ENCODE measurements around the gene CCDC197.

DNA sequence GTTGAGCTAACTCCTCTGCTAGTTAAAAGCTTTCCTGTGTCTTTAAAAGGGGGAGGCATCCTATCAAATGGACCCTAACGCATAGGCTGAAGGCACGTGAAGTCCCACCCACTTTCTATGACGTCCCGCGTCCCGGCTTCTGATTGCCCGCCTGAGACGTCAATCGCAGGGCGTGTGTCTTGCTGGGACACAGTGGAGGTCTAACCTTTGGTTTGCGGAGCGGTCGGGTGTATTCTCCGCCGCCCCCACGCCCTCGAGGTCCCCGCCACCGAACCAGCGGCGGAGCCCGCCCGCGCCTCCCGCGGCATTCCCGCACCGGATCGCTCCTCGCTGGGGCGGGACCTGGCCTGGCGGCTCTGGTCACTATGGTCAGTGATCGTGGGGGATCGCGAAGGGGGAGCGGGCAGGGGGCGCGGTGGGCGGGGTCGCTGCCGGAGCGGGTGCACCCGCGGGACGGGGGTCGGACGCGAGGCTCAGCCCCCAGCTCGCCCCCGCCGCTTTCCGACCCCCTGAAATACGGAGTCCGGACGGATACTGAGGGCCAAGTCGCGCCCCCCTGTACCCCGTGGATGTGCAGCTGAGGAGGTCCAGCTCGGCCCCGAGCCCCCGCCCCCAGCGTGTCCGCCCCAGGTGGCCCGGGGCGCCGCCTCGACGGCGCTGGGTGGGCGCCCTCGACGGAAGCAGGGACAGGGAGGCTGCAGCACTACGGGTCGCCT is 29.2 kb downstream of the CCDC197 start, which contains the start of gene OTUB2:
- TF ChIP-seq, protein P1, sequence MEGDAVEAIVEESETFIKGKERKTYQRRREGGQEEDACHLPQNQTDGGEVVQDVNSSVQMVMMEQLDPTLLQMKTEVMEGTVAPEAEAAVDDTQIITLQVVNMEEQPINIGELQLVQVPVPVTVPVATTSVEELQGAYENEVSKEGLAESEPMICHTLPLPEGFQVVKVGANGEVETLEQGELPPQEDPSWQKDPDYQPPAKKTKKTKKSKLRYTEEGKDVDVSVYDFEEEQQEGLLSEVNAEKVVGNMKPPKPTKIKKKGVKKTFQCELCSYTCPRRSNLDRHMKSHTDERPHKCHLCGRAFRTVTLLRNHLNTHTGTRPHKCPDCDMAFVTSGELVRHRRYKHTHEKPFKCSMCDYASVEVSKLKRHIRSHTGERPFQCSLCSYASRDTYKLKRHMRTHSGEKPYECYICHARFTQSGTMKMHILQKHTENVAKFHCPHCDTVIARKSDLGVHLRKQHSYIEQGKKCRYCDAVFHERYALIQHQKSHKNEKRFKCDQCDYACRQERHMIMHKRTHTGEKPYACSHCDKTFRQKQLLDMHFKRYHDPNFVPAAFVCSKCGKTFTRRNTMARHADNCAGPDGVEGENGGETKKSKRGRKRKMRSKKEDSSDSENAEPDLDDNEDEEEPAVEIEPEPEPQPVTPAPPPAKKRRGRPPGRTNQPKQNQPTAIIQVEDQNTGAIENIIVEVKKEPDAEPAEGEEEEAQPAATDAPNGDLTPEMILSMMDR (conservative IDR thresholded peaks at IDR 0.05; ENCODE audit: low read length) = no peak
- TF ChIP-seq EZH2phosphoT487 (IDR thresholded peaks at IDR 0.05; ENCODE audit: borderline replicate concordance, low read depth, low read length) = no peak

All from OCI-LY7 (cell line).